Brain pericyte (primary cell): ENCODE data around the gene ITGBL1.

Experiments used
- DNase-seq: peaks from one replicate; pipeline ENCODE4 v3.0.0-alpha.2; 2012; ENCODE audit warnings: low read depth, low spot score

ITGBL1 gene

GRCh38 chr13:101565317-101565716 is 112.8 kb downstream of the ITGBL1 start:
- DNase-seq: no peak

GRCh38 chr13:101567841-101568240 is 115.4 kb downstream of the ITGBL1 start:
- DNase-seq: no peak

GRCh38 chr13:101569807-101570206 is 117.3 kb downstream of the ITGBL1 start:
- DNase-seq: no peak

GRCh38 chr13:101570410-101570809 is 117.9 kb downstream of the ITGBL1 start:
- no peak for DNase-seq

GRCh38 chr13:101572456-101572855 is 120.0 kb downstream of the ITGBL1 start:
- DNase-seq: no peak

GRCh38 chr13:101575581-101575980 is 123.1 kb downstream of the ITGBL1 start:
- DNase-seq: no peak

- peak; percentile 12 for DNase-seq
These were observed 124.0 kb downstream of the ITGBL1 start for GRCh38 chr13:101576455-101576854.

GRCh38 chr13:101576977-101577376 is 124.5 kb downstream of the ITGBL1 start:
- DNase-seq: no peak

GRCh38 chr13:101579281-101579802 is 126.9 kb downstream of the ITGBL1 start:
- DNase-seq: peak; percentile 21

- DNase-seq: no peak
These were observed 131.9 kb downstream of the ITGBL1 start for GRCh38 chr13:101584331-101584730.

GRCh38 chr13:101590479-101590878 is 138.0 kb downstream of the ITGBL1 start:
- DNase-seq: no peak

GRCh38 chr13:101594936-101595335 is 142.5 kb downstream of the ITGBL1 start:
- no peak for DNase-seq

GRCh38 chr13:101596803-101597202 is 144.3 kb downstream of the ITGBL1 start:
- no peak for DNase-seq

- no peak for DNase-seq
These were observed 159.3 kb downstream of the ITGBL1 start for GRCh38 chr13:101611491-101612475.

GRCh38 chr13:101612735-101613134 is 160.3 kb downstream of the ITGBL1 start:
- DNase-seq: no peak

- no peak for DNase-seq
These were observed 162.0 kb downstream of the ITGBL1 start for GRCh38 chr13:101614491-101614890.

GRCh38 chr13:101618440-101619187 is 166.1 kb downstream of the ITGBL1 start:
- no peak for DNase-seq

GRCh38 chr13:101621099-101621498 is 168.6 kb downstream of the ITGBL1 start:
- DNase-seq: no peak

GRCh38 chr13:101623470-101624209 is 171.2 kb downstream of the ITGBL1 start:
- no peak for DNase-seq

GRCh38 chr13:101624210-101624922 is 171.9 kb downstream of the ITGBL1 start:
- no peak for DNase-seq

- DNase-seq: no peak
These were observed 172.5 kb downstream of the ITGBL1 start for GRCh38 chr13:101624981-101625380.
